H1 (cell line): ENCODE data around the gene CXCL14. TPM values are rescaled to one million over a fixed set of nuclear protein-coding genes. Genes with fewer than 3 reads are reported as not detected.
A peak's percentile ranks its signal among the peaks of the same experiment; 100 is the strongest.

Experiments
- CTCF ChIA-PET: fragments of 300-600 bp; sonication (Branson Sonifier 250); formaldehyde crosslinking; loops from one replicate; lab custom pipeline; 2021; ENCODE audit not compliant: partially characterized antibody; lab: Charles Lee
- POLR2A ChIA-PET: fragments of 300-600 bp; sonication (Branson Sonifier 250); formaldehyde crosslinking; loops from one replicate; lab custom pipeline; 2021; ENCODE audit warnings: inconsistent platforms; ENCODE audit not compliant: partially characterized antibody; lab: Charles Lee
- DNase-seq, 2 experiments: peaks; one replicate each; pipeline versions ENCODE4 v3.0.0 to v3.0.0-alpha.2; 2010 to 2022; ENCODE audit warnings: low spot score in 2 of 2, low read depth in 1 of 2, mixed read lengths in 1 of 2
- FAIRE-seq: peaks from 2 replicates; lab custom pipeline; 2011; peaks lifted over from hg19 to GRCh38; lab: Jason Lieb, UNC
- H2AFZ ChIP-seq: 2 replicates; pipeline ENCODE4 v1.8.1; 2012; ENCODE audit warnings: low read length, inconsistent platforms
- H2AK5ac ChIP-seq: 2 replicates; pipeline ENCODE4 v1.6.1; 2013; ENCODE audit warnings: low read depth, low read length
- H2BK120ac ChIP-seq: replicated peaks from 2 replicates; pipeline ENCODE3; 2013; ENCODE audit warnings: low read depth, low read length, inconsistent platforms
- H2BK12ac ChIP-seq: 2 replicates; pipeline ENCODE4 v1.6.1; 2013; ENCODE audit warnings: low read depth, low read length
- H2BK15ac ChIP-seq: 2 replicates; pipeline ENCODE4 v1.6.1; 2013; ENCODE audit warnings: low read length
- H2BK20ac ChIP-seq: 2 replicates; pipeline ENCODE4 v1.6.1; 2013; ENCODE audit warnings: low read length
- H2BK5ac ChIP-seq: 2 replicates; pipeline ENCODE4 v1.6.1; 2013; ENCODE audit warnings: low read depth, low read length
- H3K14ac ChIP-seq: 2 replicates; pipeline ENCODE4 v1.6.1; 2013; ENCODE audit warnings: inconsistent platforms; ENCODE audit not compliant: insufficient read length
- H3K18ac ChIP-seq: 2 replicates; pipeline ENCODE4 v1.6.1; 2013; ENCODE audit warnings: low read length; ENCODE audit errors: extremely low read depth
- H3K23ac ChIP-seq: 2 replicates; pipeline ENCODE4 v1.6.1; 2013; ENCODE audit warnings: inconsistent platforms; ENCODE audit not compliant: insufficient read length
- H3K23me2 ChIP-seq: 2 replicates; pipeline ENCODE4 v1.6.1; 2013; ENCODE audit warnings: low read depth, low read length
- H3K27ac ChIP-seq: 2 replicates; pipeline ENCODE4 v1.6.1; 2011; ENCODE audit warnings: low read depth, low read length, inconsistent platforms
- H3K27me3 ChIP-seq, 4 experiments: replicated peaks in 1 of 4; 1 replicate in 1 of 4; 2 replicates in 3 of 4; pipeline versions ENCODE4 v1.6.1 to v1.8.1; 2011 to 2013; ENCODE audit warnings: low read length in 3 of 4, mild to moderate bottlenecking in 3 of 4, inconsistent platforms in 2 of 4, mixed read lengths in 2 of 4, moderate library complexity in 1 of 4; ENCODE audit not compliant: control insufficient read depth in 3 of 4, insufficient read depth in 3 of 4; ENCODE audit errors: extremely low read depth in 1 of 4
- H3K36me3 ChIP-seq, 4 experiments: 2 replicates each; pipeline versions ENCODE4 v1.6.1 to v1.8.1; 2011 to 2013; ENCODE audit warnings: mild to moderate bottlenecking in 4 of 4, low read length in 3 of 4, moderate library complexity in 2 of 4, control low read depth in 1 of 4, inconsistent platforms in 1 of 4; ENCODE audit not compliant: insufficient read depth in 4 of 4, control insufficient read depth in 2 of 4
- H3K4ac ChIP-seq: replicated peaks from 2 replicates; pipeline ENCODE3; 2013; ENCODE audit warnings: low read length, low read depth, mixed read lengths, inconsistent platforms; ENCODE audit not compliant: insufficient read length
- H3K4me1 ChIP-seq, 4 experiments: replicated peaks in 1 of 4; 1 replicate in 1 of 4; 2 replicates in 3 of 4; pipeline versions ENCODE4 v1.6.1 to v1.8.1; 2011 to 2013; ENCODE audit warnings: low read length in 3 of 4, inconsistent platforms in 2 of 4, mixed read lengths in 1 of 4; ENCODE audit not compliant: insufficient read depth in 4 of 4, control insufficient read depth in 3 of 4
- H3K4me2 ChIP-seq, 2 experiments: 2 replicates each; pipeline versions ENCODE4 v1.6.1 to v1.8.1; 2011 to 2013; ENCODE audit warnings: low read depth in 2 of 2, low read length in 2 of 2, control low read depth in 1 of 2, inconsistent platforms in 1 of 2, mild to moderate bottlenecking in 1 of 2; ENCODE audit not compliant: insufficient read depth in 1 of 2
- H3K4me3 ChIP-seq, 4 experiments: fragments of 200-600, 300-600 bp in 1 of 4; sonication (generic), shearing (Covaris generic), sonication (Bioruptor Twin) in 1 of 4; 2 replicates each; pipeline versions ENCODE4 v1.5.1 to v1.8.1; 2011 to 2016; ENCODE audit warnings: low read length in 4 of 4, low read depth in 3 of 4, control low read depth in 2 of 4, inconsistent platforms in 2 of 4, mild to moderate bottlenecking in 2 of 4, mixed read lengths in 1 of 4, moderate library complexity in 1 of 4; ENCODE audit not compliant: insufficient read depth in 2 of 4; ENCODE audit errors: extremely low read depth in 1 of 4
- H3K56ac ChIP-seq: replicated peaks from 2 replicates; pipeline ENCODE3; 2013; ENCODE audit warnings: low read depth, mild to moderate bottlenecking, mixed read lengths, low read length, inconsistent platforms; ENCODE audit not compliant: insufficient read length
- H3K79me1 ChIP-seq: 2 replicates; pipeline ENCODE4 v1.6.1; 2013; ENCODE audit warnings: low read depth, low read length, control low read depth
- H3K79me2 ChIP-seq, 2 experiments: 2 replicates each; pipeline versions ENCODE4 v1.6.1 to v1.8.1; 2012 to 2013; ENCODE audit warnings: low read length in 2 of 2, mild to moderate bottlenecking in 2 of 2, inconsistent platforms in 1 of 2; ENCODE audit not compliant: insufficient read depth in 2 of 2, control insufficient read depth in 1 of 2
- H3K9ac ChIP-seq, 4 experiments: replicated peaks in 1 of 4; 1 replicate in 1 of 4; 2 replicates in 3 of 4; pipeline versions ENCODE4 v1.6.1 to v1.8.1; 2011 to 2013; ENCODE audit warnings: low read depth in 3 of 4, low read length in 3 of 4, control low read depth in 2 of 4, mild to moderate bottlenecking in 2 of 4, moderate library complexity in 2 of 4, inconsistent platforms in 1 of 4; ENCODE audit errors: extremely low read depth in 1 of 4
- H3K9me3 ChIP-seq, 2 experiments: 2 replicates each; pipeline versions ENCODE4 v1.6.1 to v1.8.1; 2012 to 2013; ENCODE audit warnings: mild to moderate bottlenecking in 2 of 2, moderate library complexity in 2 of 2, control low read depth in 1 of 2, inconsistent platforms in 1 of 2, low read depth in 1 of 2, low read length in 1 of 2, mixed read lengths in 1 of 2; ENCODE audit not compliant: insufficient read depth in 2 of 2
- H4K20me1 ChIP-seq, 2 experiments: replicated peaks in 1 of 2; 2 replicates each; pipeline versions ENCODE3 to v1.8.1; 2011 to 2013; ENCODE audit warnings: inconsistent platforms in 2 of 2, low read length in 2 of 2, mild to moderate bottlenecking in 1 of 2; ENCODE audit not compliant: insufficient read depth in 2 of 2, control insufficient read depth in 1 of 2
- H4K5ac ChIP-seq: 2 replicates; pipeline ENCODE4 v1.6.1; 2013; ENCODE audit warnings: low read length, low read depth, mixed read lengths, inconsistent platforms; ENCODE audit not compliant: insufficient read length
- H4K8ac ChIP-seq: 2 replicates; pipeline ENCODE4 v1.8.0; 2013; ENCODE audit warnings: mild to moderate bottlenecking, moderate library complexity, low read length, inconsistent platforms; ENCODE audit not compliant: insufficient read depth; ENCODE audit errors: extremely low read depth
- H4K91ac ChIP-seq: replicated peaks from 2 replicates; pipeline ENCODE3; 2013; ENCODE audit warnings: low read length, mixed read lengths, inconsistent platforms; ENCODE audit not compliant: insufficient read length
- BCL11A ChIP-seq, 2 experiments: IDR thresholded peaks; one replicate each; pipeline ENCODE4 v1.6.1; 2011; ENCODE audit warnings: low read depth in 2 of 2, low read length in 2 of 2, mild to moderate bottlenecking in 2 of 2
- BRCA1 ChIP-seq: IDR thresholded peaks from 2 replicates; pipeline ENCODE4 v1.6.1; 2012; ENCODE audit warnings: low read depth, low read length, improper control_type of control experiment
- JUND ChIP-seq: IDR thresholded peaks from 2 replicates; pipeline ENCODE4 v1.6.1; 2011; ENCODE audit warnings: mild to moderate bottlenecking, improper control_type of control experiment, low read length
- MAFK ChIP-seq: IDR thresholded peaks from 2 replicates; pipeline ENCODE4 v1.6.1; 2012; ENCODE audit warnings: low read depth, mild to moderate bottlenecking, improper control_type of control experiment, low read length
- MAX ChIP-seq: IDR thresholded peaks from 2 replicates; pipeline ENCODE4 v1.6.1; 2012; ENCODE audit warnings: inconsistent platforms
- SUZ12 ChIP-seq: fragments of 200-600 bp; sonication (generic); IDR thresholded peaks from 2 replicates; pipeline ENCODE4 v1.6.1; 2012; ENCODE audit warnings: mild to moderate bottlenecking, inconsistent platforms, low read length, moderate library complexity, mixed read lengths
- TEAD4 ChIP-seq: IDR thresholded peaks from 2 replicates; pipeline ENCODE4 v1.6.1; 2012; ENCODE audit warnings: low read depth, low read length, inconsistent platforms, mixed read lengths
- YY1 ChIP-seq: IDR thresholded peaks from 2 replicates; pipeline ENCODE4 v1.6.1; 2011; ENCODE audit warnings: low read depth, mild to moderate bottlenecking, low read length
- WGBS, 2 experiments: shearing (Covaris generic) in 1 of 2; methylation state at CpG; one replicate each; pipeline versions ENCODE4 v1.1.6 to v1.1.7; 2013 to 2015; ENCODE audit warnings: low lambda C conversion rate in 2 of 2, mixed read lengths in 2 of 2, inconsistent platforms in 1 of 2, low coverage in 1 of 2, missing lambda C conversion rate in 1 of 2; ENCODE audit not compliant: insufficient replicate concordance in 2 of 2, insufficient coverage in 1 of 2, insufficient read length in 1 of 2; ENCODE audit errors: extremely low coverage in 1 of 2, missing lambda C conversion rate in 1 of 2; 5-methylcytosine and 5-hydroxymethylcytosine counted together
- polyA plus RNA-seq, 7 experiments: library from polyadenylated mRNA; depleted of rRNA in 3 of 7; stranded (reverse) in 5 of 7; unstranded in 2 of 7; fragments of >200 nt in 5 of 7; fragments of 200-250 nt in 2 of 7; gene quantifications; 1 replicate in 5 of 7; 2 replicates in 1 of 7; 4 replicates in 1 of 7; pipeline versions ENCODE4 v1.2.1 to v1.2.3, GENCODE V29; 2011 to 2013; ENCODE audit warnings: missing spikeins in 2 of 7, mixed read lengths in 2 of 7
- total RNA-seq: library from RNA; stranded (reverse); fragmentation: NEBNext Ultra II Directional; extraction: Animal tissue kit (Norgen Biotek cat#: 25700); gene quantifications from 2 replicates; pipeline ENCODE4 v1.2.1, GENCODE V29; 2021

CXCL14 gene
- total and polyA plus RNA-seq, 2 of the 8 experiments (the other 6 are each of a cell fraction or from before 2014, with no cell fraction given) = 1.5 to 1.8 TPM

GRCh38 chr5:135615171-135615570 is 36.4 kb upstream of the CXCL14 start:
- Histone ChIP-seq H3K56ac (no peak overlapping the region), H2BK5ac (peak overlapping the region; percentile 52; the same call in 1 of the 2 replicates), H3K18ac (no peak overlapping the region), H3K36me3 (no peaks in the 10 kb centered on the region; a peak in 1 of 8 replicates), H3K23me2 (no peaks in the 10 kb centered on the region), H3K27ac (no peak overlapping the region), H3K79me1 (no peaks in the 10 kb centered on the region), H3K9ac (no peak overlapping the region), H3K4ac (no peak overlapping the region), H2AFZ (no peak overlapping the region), H3K27me3 (no peaks in the 10 kb centered on the region), H2BK120ac (no peak overlapping the region), H3K4me1 (peaks cover 0 to 3% (median under 1%) of the 10 kb centered on the region in 4 experiments; a peak in 4 of 7 replicates), H3K79me2 (no peaks in the 10 kb centered on the region), H3K9me3 (peaks cover 10 to 16% of the 10 kb centered on the region in 2 experiments), H3K23ac (no peak overlapping the region), H2BK15ac (no peak overlapping the region), H4K8ac (no peak overlapping the region), H3K4me2 (no peak overlapping the region), H4K91ac (no peak overlapping the region), H4K5ac (no peak overlapping the region), H4K20me1 (no peaks in the 10 kb centered on the region), H2AK5ac (no peak overlapping the region), H3K14ac (no peak overlapping the region), H2BK12ac (no peak overlapping the region), H3K4me3 (peak overlapping the region in 1 of 4 experiments; percentile 13; a peak in 1 of 8 replicates), H2BK20ac (0 out of 2 replicates have a peak overlapping the region, but pooled peaks have one; percentile 32)
- FAIRE-seq (no peak), DNase-seq (peak in 1 of 2 experiments; percentile 6)
- POLR2A ChIA-PET = interaction anchor here (1.1 kb wide), 1 partner anchor 14 kb away, joined by 4 read pairs; no protein-coding TSS in a partner anchor
- 73% methylated on average over 1 of the region's 1 CpG; no CpG with 5 or more reads in 1 of the 2 experiments for WGBS, 2 experiments
- CTCF ChIA-PET = interaction anchor here (1.4 kb wide), 2 partner anchors 49 to 215 kb away, joined by 3 read pairs; no protein-coding TSS in a partner anchor
- TF ChIP-seq BRCA1 (no peak), BCL11A (IDR thresholded peaks at IDR 0.05; ENCODE audit: low read depth in 2 of 2, low read length in 2 of 2) (no peak), JUND (no peak), SUZ12 (no peak), MAFK (no peak), MAX (no peak), TEAD4 (no peak), YY1 (no peak)
